Panc1 (cell line): ENCODE measurements around the gene DPYSL5. TPM values are rescaled to one million over a fixed set of nuclear protein-coding genes. Genes with fewer than 3 reads are reported as not detected.

Experiments
- ATAC-seq: fragments of 200-7000 bp; cut with Tn5 transposase; 2 replicates; pipeline ENCODE4 v1.9.1; 2020; ENCODE audit warnings: mild to moderate bottlenecking, moderate library complexity
- BruUV-seq: library from RNA; stranded (reverse); fragments of 400-500 nt; replicated peaks from 2 replicates; lab custom pipeline; 2021; lab: Mats Ljungman, UMichigan
- CTCF ChIA-PET: fragments of 300-600 bp; sonication (Branson Sonifier 250); formaldehyde crosslinking; loops from one replicate; lab custom pipeline; 2022; ENCODE audit warnings: antibody characterized with exemption; lab: Charles Lee
- POLR2A ChIA-PET: fragments of 300-600 bp; sonication (Branson Sonifier 250); formaldehyde crosslinking; loops from one replicate; lab custom pipeline; 2022; ENCODE audit warnings: antibody characterized with exemption; lab: Charles Lee
- DNase-seq: peaks from one replicate; pipeline ENCODE4 v3.0.0-alpha.2; 2010; ENCODE audit warnings: low read depth, low spot score
- H3K27ac ChIP-seq: 2 replicates; pipeline ENCODE4 v1.5.1; 2011; ENCODE audit warnings: mild to moderate bottlenecking, low read length, inconsistent platforms
- H3K27me3 ChIP-seq: fragments of 200-500 bp; sonication (Bioruptor generic); 2 replicates; pipeline ENCODE4 v1.6.0; 2014; ENCODE audit warnings: low read length, inconsistent platforms; ENCODE audit not compliant: control insufficient read depth, insufficient read depth
- H3K36me3 ChIP-seq: fragments of 200-500 bp; sonication (Bioruptor generic); 2 replicates; pipeline ENCODE4 v1.5.1; 2014; ENCODE audit warnings: inconsistent platforms, mild to moderate bottlenecking, low read length, moderate library complexity; ENCODE audit not compliant: control insufficient read depth, insufficient read depth
- H3K4me1 ChIP-seq: 2 replicates; pipeline ENCODE4 v1.5.1; 2011; ENCODE audit warnings: inconsistent platforms, mild to moderate bottlenecking, low read length, moderate library complexity; ENCODE audit not compliant: control insufficient read depth, insufficient read depth
- H3K4me3 ChIP-seq, 2 experiments: 2 replicates each; pipeline ENCODE4 v1.5.1; 2011 to 2012; ENCODE audit warnings: low read depth in 2 of 2, low read length in 2 of 2, mild to moderate bottlenecking in 2 of 2, inconsistent platforms in 1 of 2, moderate library complexity in 1 of 2
- H3K9me3 ChIP-seq: fragments of 200-500 bp; sonication (Bioruptor generic); 2 replicates; pipeline ENCODE4 v1.5.1; 2014; ENCODE audit warnings: low read depth, mild to moderate bottlenecking, inconsistent platforms, low read length, moderate library complexity; ENCODE audit not compliant: control insufficient read depth, insufficient read depth
- POLR2AphosphoS5 ChIP-seq: IDR thresholded peaks from 2 replicates; pipeline ENCODE4 v1.6.1; 2012; ENCODE audit warnings: mild to moderate bottlenecking, low read depth, low read length, moderate library complexity
- SIN3A ChIP-seq: IDR thresholded peaks from 2 replicates; pipeline ENCODE4 v1.6.1; 2012; ENCODE audit warnings: low read depth, mild to moderate bottlenecking, low read length, moderate library complexity, borderline replicate concordance; ENCODE audit not compliant: insufficient read depth
- TCF7L2 ChIP-seq: IDR thresholded peaks from 2 replicates; pipeline ENCODE4 v1.6.1; 2011; ENCODE audit warnings: mild to moderate bottlenecking, low read depth, low read length, inconsistent platforms
- in situ Hi-C: cut with HindIII; loops from 2 replicates; pipeline ENCODE4 v1.10.0; 2016; ENCODE audit warnings: low sequenced_read_pairs, low pct_unique_long_range_greater_than_20kb
- intact Hi-C: fragments of 100-400 bp; cut with micrococcal nuclease; formaldehyde crosslinking; loops from one replicate; pipeline ENCODE4 v1.10.0; 2022; ENCODE audit not compliant: unreplicated experiment
- total RNA-seq: library from RNA; stranded (reverse); gene quantifications from one replicate; pipeline ENCODE4 v1.2.1, GENCODE V29; 2021; ENCODE audit not compliant: unreplicated experiment
- TF ChIP-seq, protein P1 (sequence below): fragments of 450-650 bp; IDR thresholded peaks from 2 replicates; pipeline ENCODE4 v1.5.1; 2017; ENCODE audit warnings: mild to moderate bottlenecking
- TF ChIP-seq, protein P2 (sequence below), 2 experiments: IDR thresholded peaks; 2 replicates each; pipeline ENCODE4 v1.6.1; 2011 to 2012; ENCODE audit warnings: low read depth in 2 of 2, control low read depth in 1 of 2, low read length in 1 of 2, mild to moderate bottlenecking in 1 of 2, moderate library complexity in 1 of 2; ENCODE audit not compliant: insufficient read depth in 1 of 2

The DPYSL5 gene
- total RNA-seq, 1 experiment from 2014 or later, result 0.31 TPM

DNA sequence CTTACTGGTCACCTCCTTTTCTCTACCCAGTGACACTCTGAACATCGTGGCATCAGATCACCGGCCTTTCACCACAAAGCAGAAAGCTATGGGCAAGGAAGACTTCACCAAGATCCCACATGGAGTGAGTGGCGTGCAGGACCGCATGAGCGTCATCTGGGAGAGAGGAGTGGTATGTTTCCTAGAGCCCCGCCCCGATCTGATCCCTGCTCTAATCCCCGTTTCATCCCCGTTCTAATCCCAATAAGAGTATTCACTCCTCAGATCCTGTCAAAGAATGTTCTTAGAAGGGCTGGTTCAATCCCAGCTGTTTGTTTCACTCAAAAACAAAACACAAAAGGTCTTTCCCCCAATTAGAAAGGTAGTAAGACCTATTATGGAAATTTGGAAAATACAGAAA is 92.1 kb downstream of the DPYSL5 start:
- Histone ChIP-seq H3K9me3 (no peaks in the 10 kb centered on the region), H3K36me3 (no peaks in the 10 kb centered on the region), H3K27ac (no peak overlapping the region), H3K27me3 (no peaks in the 10 kb centered on the region), H3K4me1 (no peaks in the 10 kb centered on the region), H3K4me3 (no peak overlapping the region)
- TF ChIP-seq TCF7L2 (no peak), POLR2AphosphoS5 (no peak), SIN3A (no peak)
- TF ChIP-seq, protein P1, sequence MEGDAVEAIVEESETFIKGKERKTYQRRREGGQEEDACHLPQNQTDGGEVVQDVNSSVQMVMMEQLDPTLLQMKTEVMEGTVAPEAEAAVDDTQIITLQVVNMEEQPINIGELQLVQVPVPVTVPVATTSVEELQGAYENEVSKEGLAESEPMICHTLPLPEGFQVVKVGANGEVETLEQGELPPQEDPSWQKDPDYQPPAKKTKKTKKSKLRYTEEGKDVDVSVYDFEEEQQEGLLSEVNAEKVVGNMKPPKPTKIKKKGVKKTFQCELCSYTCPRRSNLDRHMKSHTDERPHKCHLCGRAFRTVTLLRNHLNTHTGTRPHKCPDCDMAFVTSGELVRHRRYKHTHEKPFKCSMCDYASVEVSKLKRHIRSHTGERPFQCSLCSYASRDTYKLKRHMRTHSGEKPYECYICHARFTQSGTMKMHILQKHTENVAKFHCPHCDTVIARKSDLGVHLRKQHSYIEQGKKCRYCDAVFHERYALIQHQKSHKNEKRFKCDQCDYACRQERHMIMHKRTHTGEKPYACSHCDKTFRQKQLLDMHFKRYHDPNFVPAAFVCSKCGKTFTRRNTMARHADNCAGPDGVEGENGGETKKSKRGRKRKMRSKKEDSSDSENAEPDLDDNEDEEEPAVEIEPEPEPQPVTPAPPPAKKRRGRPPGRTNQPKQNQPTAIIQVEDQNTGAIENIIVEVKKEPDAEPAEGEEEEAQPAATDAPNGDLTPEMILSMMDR, result no peak
- TF ChIP-seq, protein P2, sequence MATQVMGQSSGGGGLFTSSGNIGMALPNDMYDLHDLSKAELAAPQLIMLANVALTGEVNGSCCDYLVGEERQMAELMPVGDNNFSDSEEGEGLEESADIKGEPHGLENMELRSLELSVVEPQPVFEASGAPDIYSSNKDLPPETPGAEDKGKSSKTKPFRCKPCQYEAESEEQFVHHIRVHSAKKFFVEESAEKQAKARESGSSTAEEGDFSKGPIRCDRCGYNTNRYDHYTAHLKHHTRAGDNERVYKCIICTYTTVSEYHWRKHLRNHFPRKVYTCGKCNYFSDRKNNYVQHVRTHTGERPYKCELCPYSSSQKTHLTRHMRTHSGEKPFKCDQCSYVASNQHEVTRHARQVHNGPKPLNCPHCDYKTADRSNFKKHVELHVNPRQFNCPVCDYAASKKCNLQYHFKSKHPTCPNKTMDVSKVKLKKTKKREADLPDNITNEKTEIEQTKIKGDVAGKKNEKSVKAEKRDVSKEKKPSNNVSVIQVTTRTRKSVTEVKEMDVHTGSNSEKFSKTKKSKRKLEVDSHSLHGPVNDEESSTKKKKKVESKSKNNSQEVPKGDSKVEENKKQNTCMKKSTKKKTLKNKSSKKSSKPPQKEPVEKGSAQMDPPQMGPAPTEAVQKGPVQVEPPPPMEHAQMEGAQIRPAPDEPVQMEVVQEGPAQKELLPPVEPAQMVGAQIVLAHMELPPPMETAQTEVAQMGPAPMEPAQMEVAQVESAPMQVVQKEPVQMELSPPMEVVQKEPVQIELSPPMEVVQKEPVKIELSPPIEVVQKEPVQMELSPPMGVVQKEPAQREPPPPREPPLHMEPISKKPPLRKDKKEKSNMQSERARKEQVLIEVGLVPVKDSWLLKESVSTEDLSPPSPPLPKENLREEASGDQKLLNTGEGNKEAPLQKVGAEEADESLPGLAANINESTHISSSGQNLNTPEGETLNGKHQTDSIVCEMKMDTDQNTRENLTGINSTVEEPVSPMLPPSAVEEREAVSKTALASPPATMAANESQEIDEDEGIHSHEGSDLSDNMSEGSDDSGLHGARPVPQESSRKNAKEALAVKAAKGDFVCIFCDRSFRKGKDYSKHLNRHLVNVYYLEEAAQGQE (IDR thresholded peaks at IDR 0.05; ENCODE audit: insufficient read depth in 1 of 2, low read depth in 2 of 2, low read length in 1 of 2), result no peak
- ChIA-PET POLR2A (interaction anchor here (0.6 kb wide), 1 partner anchor 197 kb away, joined by 3 read pairs; no protein-coding TSS in a partner anchor), CTCF (interaction anchor here (0.6 to 0.7 kb wide), 2 partner anchors 94 to 364 kb away, joined by 3 to 5 read pairs; no protein-coding TSS in a partner anchor)
- ATAC-seq (no peak), DNase-seq (no peak)
- in situ Hi-C loops (no loop called here), intact Hi-C loops (loop anchor here (2.0 kb wide), 1 partner anchor 93 kb away; no protein-coding TSS in a partner anchor)
- no TSS peak for BruUV-seq

DNA sequence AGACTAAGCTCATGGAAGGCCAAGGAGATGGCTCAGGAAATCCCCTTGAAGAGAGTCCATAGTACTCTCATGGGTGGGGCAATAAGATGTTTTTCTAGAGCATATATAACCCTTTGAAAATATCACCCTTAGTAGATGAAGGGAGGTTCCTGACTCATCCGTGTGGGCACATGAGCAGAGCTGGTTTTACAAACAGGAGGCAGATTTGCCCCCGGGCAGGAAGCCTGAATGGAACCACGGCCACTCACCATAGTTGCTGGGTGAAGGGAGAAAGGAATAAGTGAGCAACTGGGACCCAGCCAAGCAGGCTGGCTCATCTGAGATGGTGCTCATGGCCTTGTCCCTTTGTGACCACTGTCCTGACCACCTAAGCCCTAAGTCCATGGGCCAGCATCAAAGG is 93.6 kb downstream of the DPYSL5 start:
- DNase-seq, result no peak
- intact Hi-C loops, result loop anchor here (2.0 kb wide), 1 partner anchor 95 kb away; no protein-coding TSS in a partner anchor
- H3K9me3 ChIP-seq, result no peaks in the 10 kb centered on the region
- TF ChIP-seq TCF7L2, result no peak
- no peak for TF ChIP-seq POLR2AphosphoS5
- TF ChIP-seq, protein P2 (IDR thresholded peaks at IDR 0.05; ENCODE audit: insufficient read depth in 1 of 2, low read depth in 2 of 2, low read length in 1 of 2), result no peak
- no peak for TF ChIP-seq SIN3A
- TF ChIP-seq, protein P1, result no peak
- CTCF ChIA-PET, result interaction anchor here (0.7 kb wide), 2 partner anchors 92 to 587 kb away, joined by 6 read pairs; no protein-coding TSS in a partner anchor
- no peak for ATAC-seq
- POLR2A ChIA-PET, result no interaction called here
- no TSS peak for BruUV-seq
- in situ Hi-C loops, result no loop called here
- H3K4me3 ChIP-seq, result no peak overlapping the region
- no peaks in the 10 kb centered on the region for H3K27me3 ChIP-seq
- no peaks in the 10 kb centered on the region for H3K4me1 ChIP-seq
- H3K27ac ChIP-seq, result no peak overlapping the region
- no peaks in the 10 kb centered on the region for H3K36me3 ChIP-seq
